Measurements from ENCODE around the gene PSME3IP1.
A peak's percentile ranks its signal among the peaks of the same experiment; 100 is the strongest.

Gene PSME3IP1

DNA sequence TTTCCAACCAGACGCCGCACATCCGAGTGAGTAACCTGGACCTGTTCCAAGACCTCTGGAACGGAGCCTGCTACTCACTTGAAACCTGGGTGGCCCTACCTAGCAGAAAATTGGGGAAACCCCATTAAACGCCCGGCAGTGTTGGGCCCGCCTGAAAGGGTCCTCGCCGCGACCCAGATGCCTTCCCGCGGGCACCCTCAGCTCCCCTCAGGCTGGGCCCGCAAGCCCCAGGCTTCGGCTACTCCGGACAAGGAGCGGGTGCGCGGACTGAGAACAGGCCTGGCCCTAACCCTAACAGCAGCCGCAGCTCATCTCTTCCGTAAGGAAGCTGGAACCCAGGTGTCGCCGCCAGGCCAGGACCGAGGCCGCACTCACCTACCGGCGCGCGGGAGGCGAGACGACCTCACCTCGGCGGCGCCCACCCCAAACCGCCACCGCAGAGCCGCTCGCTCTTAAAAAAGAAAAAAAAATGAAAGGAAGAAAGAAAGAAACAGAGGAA, 344 bp downstream of the PSME3IP1 start (continued):
- TF ChIP-seq, protein P1, sequence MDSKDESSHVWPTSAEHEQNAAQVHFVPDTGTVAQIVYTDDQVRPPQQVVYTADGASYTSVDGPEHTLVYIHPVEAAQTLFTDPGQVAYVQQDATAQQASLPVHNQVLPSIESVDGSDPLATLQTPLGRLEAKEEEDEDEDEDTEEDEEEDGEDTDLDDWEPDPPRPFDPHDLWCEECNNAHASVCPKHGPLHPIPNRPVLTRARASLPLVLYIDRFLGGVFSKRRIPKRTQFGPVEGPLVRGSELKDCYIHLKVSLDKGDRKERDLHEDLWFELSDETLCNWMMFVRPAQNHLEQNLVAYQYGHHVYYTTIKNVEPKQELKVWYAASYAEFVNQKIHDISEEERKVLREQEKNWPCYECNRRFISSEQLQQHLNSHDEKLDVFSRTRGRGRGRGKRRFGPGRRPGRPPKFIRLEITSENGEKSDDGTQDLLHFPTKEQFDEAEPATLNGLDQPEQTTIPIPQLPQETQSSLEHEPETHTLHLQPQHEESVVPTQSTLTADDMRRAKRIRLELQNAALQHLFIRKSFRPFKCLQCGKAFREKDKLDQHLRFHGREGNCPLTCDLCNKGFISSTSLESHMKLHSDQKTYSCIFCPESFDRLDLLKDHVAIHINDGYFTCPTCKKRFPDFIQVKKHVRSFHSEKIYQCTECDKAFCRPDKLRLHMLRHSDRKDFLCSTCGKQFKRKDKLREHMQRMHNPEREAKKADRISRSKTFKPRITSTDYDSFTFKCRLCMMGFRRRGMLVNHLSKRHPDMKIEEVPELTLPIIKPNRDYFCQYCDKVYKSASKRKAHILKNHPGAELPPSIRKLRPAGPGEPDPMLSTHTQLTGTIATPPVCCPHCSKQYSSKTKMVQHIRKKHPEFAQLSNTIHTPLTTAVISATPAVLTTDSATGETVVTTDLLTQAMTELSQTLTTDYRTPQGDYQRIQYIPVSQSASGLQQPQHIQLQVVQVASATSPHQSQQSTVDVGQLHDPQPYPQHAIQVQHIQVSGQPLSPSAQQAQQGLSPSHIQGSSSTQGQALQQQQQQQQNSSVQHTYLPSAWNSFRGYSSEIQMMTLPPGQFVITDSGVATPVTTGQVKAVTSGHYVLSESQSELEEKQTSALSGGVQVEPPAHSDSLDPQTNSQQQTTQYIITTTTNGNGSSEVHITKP (tag by site-specific recombination; IDR thresholded peaks at IDR 0.05) = peak; percentile 90
- TF ChIP-seq SP2 (tag by site-specific recombination; IDR thresholded peaks at IDR 0.05) (no peak), ZNF2 (tag by site-specific recombination; IDR thresholded peaks at IDR 0.05) (peak; percentile 83), ZNF10 (tag by site-specific recombination; IDR thresholded peaks at IDR 0.05) (no peak), OSR2 (tag by site-specific recombination; IDR thresholded peaks at IDR 0.05) (no peak), ZNF530 (tag by site-specific recombination; IDR thresholded peaks at IDR 0.05; ENCODE audit: low read depth) (no peak), ZNF596 (tag by site-specific recombination; IDR thresholded peaks at IDR 0.05) (no peak; the same call in 1 of the 2 replicates), ZBTB1 (tag by site-specific recombination; IDR thresholded peaks at IDR 0.05) (no peak), ZNF623 (tag by site-specific recombination; IDR thresholded peaks at IDR 0.05) (no peak), GLIS1 (tag by site-specific recombination; IDR thresholded peaks at IDR 0.05) (no peak), SETDB1 (IDR thresholded peaks at IDR 0.05; ENCODE audit: insufficient read length, low read length) (no peak), ZNF624 (tag by site-specific recombination; IDR thresholded peaks at IDR 0.05) (no peak), KLF10 (tag by site-specific recombination; IDR thresholded peaks at IDR 0.05) (no peak), ZNF274 (IDR thresholded peaks at IDR 0.05; ENCODE audit: low read length) (no peak), ZNF274 (tag by site-specific recombination; IDR thresholded peaks at IDR 0.05; ENCODE audit: borderline replicate concordance) (no peak), SCRT2 (tag by site-specific recombination; IDR thresholded peaks at IDR 0.05) (no peak), ZNF792 (tag by site-specific recombination; IDR thresholded peaks at IDR 0.05) (no peak; the same call in none of the 2 replicates), ZNF239 (tag by site-specific recombination; IDR thresholded peaks at IDR 0.05) (no peak), ZNF184 (tag by site-specific recombination; IDR thresholded peaks at IDR 0.05) (no peak), ZNF366 (tag by site-specific recombination; conservative IDR thresholded peaks at IDR 0.05) (peak; percentile 97), ZNF114 (tag by site-specific recombination; IDR thresholded peaks at IDR 0.05) (no peak), ZNF174 (tag by site-specific recombination; IDR thresholded peaks at IDR 0.05) (no peak), ZNF146 (tag by site-specific recombination; IDR thresholded peaks at IDR 0.05) (no peak), ZNF518A (tag by site-specific recombination; conservative IDR thresholded peaks at IDR 0.05; ENCODE audit: low read depth) (no peak), ZNF426 (tag by site-specific recombination; IDR thresholded peaks at IDR 0.05) (no peak), HOXD13 (CRISPR knock-in tag; IDR thresholded peaks at IDR 0.05; ENCODE audit: borderline replicate concordance) (no peak), FEZF1 (tag by site-specific recombination; IDR thresholded peaks at IDR 0.05) (no peak)
- TF ChIP-seq, protein P2, sequence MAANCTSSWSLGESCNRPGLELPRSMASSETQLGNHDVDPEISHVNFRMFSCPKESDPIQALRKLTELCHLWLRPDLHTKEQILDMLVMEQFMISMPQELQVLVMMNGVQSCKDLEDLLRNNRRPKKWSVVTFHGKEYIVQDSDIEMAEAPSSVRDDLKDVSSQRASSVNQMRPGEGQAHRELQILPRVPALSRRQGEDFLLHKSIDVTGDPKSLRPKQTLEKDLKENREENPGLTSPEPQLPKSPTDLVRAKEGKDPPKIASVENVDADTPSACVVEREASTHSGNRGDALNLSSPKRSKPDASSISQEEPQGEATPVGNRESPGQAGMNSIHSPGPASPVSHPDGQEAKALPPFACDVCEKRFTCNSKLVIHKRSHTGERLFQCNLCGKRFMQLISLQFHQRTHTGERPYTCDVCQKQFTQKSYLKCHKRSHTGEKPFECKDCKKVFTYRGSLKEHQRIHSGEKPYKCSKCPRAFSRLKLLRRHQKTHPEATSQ (tag by site-specific recombination; IDR thresholded peaks at IDR 0.05) = peak; percentile 18; the same call in 1 of the 2 replicates
- TF ChIP-seq, protein P3, sequence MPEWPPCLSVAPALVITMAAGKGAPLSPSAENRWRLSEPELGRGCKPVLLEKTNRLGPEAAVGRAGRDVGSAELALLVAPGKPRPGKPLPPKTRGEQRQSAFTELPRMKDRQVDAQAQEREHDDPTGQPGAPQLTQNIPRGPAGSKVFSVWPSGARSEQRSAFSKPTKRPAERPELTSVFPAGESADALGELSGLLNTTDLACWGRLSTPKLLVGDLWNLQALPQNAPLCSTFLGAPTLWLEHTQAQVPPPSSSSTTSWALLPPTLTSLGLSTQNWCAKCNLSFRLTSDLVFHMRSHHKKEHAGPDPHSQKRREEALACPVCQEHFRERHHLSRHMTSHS (tag by site-specific recombination; IDR thresholded peaks at IDR 0.05) = no peak
- TF ChIP-seq, protein P4, sequence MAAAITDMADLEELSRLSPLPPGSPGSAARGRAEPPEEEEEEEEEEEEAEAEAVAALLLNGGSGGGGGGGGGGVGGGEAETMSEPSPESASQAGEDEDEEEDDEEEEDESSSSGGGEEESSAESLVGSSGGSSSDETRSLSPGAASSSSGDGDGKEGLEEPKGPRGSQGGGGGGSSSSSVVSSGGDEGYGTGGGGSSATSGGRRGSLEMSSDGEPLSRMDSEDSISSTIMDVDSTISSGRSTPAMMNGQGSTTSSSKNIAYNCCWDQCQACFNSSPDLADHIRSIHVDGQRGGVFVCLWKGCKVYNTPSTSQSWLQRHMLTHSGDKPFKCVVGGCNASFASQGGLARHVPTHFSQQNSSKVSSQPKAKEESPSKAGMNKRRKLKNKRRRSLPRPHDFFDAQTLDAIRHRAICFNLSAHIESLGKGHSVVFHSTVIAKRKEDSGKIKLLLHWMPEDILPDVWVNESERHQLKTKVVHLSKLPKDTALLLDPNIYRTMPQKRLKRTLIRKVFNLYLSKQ (tag by site-specific recombination; IDR thresholded peaks at IDR 0.05; ENCODE audit: borderline replicate concordance) = no peak

All from HEK293 (cell line).